NCI-H526 (cell line): ENCODE data around the gene SSX5.
"Not testable (repeated sequence)": the region's sequence is repeated elsewhere in the genome, so short reads cannot be mapped to it uniquely, and the experiment has no call there.

Experiments used
- DNase-seq, 2 experiments: peaks; one replicate each; lab custom pipeline; 2025; lab: John Stamatoyannopoulos, UW

Gene SSX5

GRCh38 chrX:48196745-48197201, at the start of gene SSX5:
Gene SSX5, minus strand, starts transcription at chrX:48196795. Its CDS starts 1,437 bp downstream, at chrX:48195358.
- DNase-seq, result no peak

GRCh38 chrX:48224196-48224595, 27.6 kb upstream of the SSX5 start:
- not testable (repeated sequence) for DNase-seq

DNA sequence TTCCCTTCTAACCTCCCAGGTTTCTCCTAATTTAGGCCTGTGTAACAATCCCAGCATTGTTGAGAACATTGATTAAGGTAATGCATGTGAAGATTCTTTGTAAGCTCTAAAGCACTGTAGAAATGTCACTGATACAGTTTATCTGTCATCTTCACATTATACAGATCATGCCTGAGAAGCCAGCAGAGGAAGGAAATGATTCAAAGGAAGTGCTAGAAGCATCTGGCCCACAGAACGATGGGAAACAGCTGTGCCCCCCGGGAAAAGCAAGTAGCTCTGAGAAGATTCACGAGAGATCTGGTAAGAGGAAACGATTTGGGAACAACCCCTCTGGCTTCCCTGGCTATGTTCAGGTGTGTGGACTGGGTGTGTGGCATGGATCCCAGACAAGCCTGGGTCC, 17.7 kb upstream of the SSX5 start:
- not testable (repeated sequence) for DNase-seq

GRCh38 chrX:48190024-48190423, 6.6 kb downstream of the SSX5 start:
- not testable (repeated sequence) for DNase-seq

GRCh38 chrX:48181882-48182281, 14.7 kb downstream of the SSX5 start:
- not testable (repeated sequence) for DNase-seq

DNA sequence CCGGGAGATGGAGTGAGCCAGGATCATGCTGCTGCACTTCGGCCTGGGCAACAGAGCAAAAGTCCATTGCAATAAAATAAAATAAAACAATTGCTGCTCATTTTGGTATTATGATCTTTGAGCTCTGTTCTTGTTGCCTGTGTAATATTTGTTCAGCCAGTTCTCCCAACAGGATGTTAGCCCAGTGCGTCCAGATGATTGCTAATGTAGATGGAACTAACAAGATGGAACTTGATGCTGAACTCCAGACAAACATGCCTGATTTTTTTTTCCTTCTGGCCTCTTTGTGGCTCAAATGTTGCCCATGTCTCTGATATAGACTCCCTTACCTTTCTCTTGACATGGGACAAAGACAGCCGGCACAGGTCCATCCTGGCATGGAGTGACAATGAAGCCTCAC, 15.8 kb downstream of the SSX5 start:
- DNase-seq, result no peak

DNA sequence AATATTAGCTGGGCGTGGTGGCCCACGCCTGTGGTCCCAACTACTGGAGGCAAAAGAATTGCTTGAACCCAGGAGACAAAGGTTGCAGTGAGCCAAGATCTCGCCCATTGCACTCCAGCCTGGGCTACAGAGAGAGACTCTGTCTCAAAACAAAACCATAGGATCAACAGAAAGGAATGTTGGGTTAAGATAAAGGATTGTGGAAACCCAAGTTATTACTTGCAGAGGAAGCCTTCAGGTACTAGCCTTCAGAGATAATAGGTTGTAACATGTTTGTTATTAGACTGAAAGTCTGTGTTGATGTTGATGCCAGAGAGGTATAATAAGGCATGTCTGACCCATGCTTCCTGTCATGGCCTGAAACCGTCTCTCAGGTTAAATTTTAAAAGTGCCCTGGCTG, 16.9 kb downstream of the SSX5 start:
- no peak for DNase-seq

DNA sequence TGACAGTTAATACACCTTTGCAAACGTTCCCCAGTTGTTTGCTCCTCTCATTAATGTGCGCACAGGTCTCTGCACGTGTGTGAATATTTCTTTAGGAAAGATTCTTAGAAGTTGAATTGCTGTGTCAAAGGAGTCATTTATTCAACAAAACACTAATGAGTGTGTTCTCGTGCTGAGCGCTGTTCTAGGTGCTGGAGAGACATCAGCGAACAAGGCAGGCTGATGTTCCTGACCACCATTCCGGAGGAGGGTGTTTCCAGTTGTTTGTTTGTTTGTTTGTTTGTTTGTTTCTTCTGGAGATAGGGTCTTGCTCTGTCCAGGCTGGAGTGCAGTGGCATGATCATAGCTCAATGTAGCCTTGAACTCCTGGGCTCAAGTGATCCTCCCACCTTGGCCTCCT, 30.3 kb downstream of the SSX5 start:
- not testable (repeated sequence) for DNase-seq

- DNase-seq, result no peak
Observed at GRCh38 chrX:48165241-48165640, 31.4 kb downstream of the SSX5 start.

- DNase-seq, result no peak
Observed at GRCh38 chrX:48156014-48156413, 40.6 kb downstream of the SSX5 start.

- no peak for DNase-seq
Observed at GRCh38 chrX:48154796-48155195, 41.8 kb downstream of the SSX5 start.

- no peak for DNase-seq
Observed at GRCh38 chrX:48153769-48154168, 42.8 kb downstream of the SSX5 start.

- DNase-seq, result not testable (repeated sequence)
Observed at GRCh38 chrX:48142697-48143096, 53.9 kb downstream of the SSX5 start.

GRCh38 chrX:48141810-48142508, 54.6 kb downstream of the SSX5 start:
- DNase-seq, result not testable (repeated sequence)

DNA sequence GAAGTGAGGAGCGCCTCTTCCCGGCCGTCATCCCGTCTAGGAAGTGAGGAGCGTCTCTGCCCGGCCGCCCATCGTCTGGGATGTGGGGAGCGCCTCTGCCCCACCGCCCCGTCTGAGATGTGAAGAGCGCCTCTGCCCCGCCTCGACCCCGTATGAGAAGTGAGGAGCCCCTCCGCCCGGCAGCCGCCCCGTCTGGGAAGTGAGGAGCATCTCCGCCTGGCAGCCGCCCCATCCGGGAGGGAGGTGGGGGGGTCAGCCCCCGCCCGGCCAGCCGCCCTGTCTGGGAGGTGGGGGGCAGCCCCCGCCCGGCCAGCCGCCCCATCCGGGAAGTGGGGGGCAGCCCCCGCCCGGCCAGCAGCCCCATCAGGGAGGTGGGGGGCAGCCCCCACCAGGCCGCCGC, 57.5 kb downstream of the SSX5 start:
- DNase-seq, result not testable (repeated sequence)
